ES-I3 (cell line): ENCODE data around the gene MRAP2.
"Not testable (repeated sequence)": the region's sequence is repeated elsewhere in the genome, so short reads cannot be mapped to it uniquely, and the experiment has no call there.

Experiments
- H3K36me3 ChIP-seq: 2 replicates; pipeline ENCODE4 v1.6.1; 2013; ENCODE audit warnings: mild to moderate bottlenecking, low read length, control low read depth, moderate library complexity; ENCODE audit not compliant: insufficient read depth
- H3K4me1 ChIP-seq: 2 replicates; pipeline ENCODE4 v1.6.1; 2013; ENCODE audit warnings: mild to moderate bottlenecking, control low read depth, low read length; ENCODE audit not compliant: insufficient read depth
- H3K9ac ChIP-seq: 2 replicates; pipeline ENCODE4 v1.6.1; 2013; ENCODE audit warnings: low read depth, mild to moderate bottlenecking, low read length, moderate library complexity
- H3K9me3 ChIP-seq: 2 replicates; pipeline ENCODE4 v1.6.1; 2013; ENCODE audit warnings: mild to moderate bottlenecking, low read length, moderate library complexity; ENCODE audit not compliant: control insufficient read depth, insufficient read depth

Gene MRAP2

DNA sequence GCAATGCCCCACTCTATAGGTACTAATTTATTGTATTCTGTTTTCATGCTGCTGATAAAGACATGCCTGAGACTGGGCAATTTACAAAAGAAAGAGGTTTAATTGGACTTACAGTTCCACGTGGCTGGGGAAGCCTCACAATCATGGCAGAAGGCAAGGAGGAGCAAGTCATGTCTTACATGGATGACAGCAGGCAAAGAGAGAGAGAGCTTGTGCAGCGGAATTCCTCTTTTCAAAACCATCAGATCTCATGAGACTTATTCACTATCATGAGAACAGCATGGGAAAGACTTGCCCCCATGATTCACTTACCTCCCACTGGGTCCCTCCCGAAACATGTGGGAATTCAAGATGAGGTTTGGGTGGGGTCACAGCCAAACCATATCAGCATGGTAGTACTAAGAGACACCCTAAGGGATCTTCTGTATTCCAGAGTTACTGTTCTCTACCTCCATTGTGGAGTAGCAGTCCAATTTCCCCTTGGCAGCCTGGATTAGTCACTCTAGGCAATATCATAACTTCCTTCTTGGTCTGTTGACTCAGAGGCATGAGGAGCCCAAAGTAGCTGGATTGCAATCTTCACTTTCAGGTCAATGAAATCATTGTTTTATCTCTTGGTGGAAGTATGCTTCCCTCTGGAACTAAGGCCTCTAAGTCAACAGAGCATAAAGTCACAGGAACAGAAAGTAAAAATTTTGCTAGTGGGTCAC lies 71.8 kb downstream of the MRAP2 start:
- not testable (repeated sequence) for H3K4me1 ChIP-seq, H3K36me3 ChIP-seq, H3K9ac ChIP-seq, H3K9me3 ChIP-seq

DNA sequence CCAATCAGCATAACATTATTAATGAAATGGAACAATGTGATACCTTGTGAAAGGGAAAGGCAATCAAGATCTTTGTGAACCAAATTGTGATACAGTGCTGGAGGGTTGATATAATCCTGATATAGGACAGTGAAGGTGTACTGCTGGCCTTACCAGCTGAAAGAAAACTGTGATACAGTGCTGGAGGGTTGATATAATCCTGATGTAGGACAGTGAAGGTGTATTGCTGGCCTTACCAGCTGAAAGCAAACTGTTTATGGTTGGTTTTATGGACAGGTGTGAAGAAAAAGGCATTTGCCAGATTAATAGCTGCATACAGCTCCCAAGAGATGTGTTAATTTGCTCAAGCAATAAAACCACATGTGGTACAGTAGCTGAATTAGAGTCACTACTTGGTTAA lies 73.9 kb downstream of the MRAP2 start:
- no peaks in the 10 kb centered on the region for H3K9me3 ChIP-seq
- no peaks in the 10 kb centered on the region for H3K4me1 ChIP-seq
- no peak overlapping the region for H3K9ac ChIP-seq
- no peaks in the 10 kb centered on the region for H3K36me3 ChIP-seq

DNA sequence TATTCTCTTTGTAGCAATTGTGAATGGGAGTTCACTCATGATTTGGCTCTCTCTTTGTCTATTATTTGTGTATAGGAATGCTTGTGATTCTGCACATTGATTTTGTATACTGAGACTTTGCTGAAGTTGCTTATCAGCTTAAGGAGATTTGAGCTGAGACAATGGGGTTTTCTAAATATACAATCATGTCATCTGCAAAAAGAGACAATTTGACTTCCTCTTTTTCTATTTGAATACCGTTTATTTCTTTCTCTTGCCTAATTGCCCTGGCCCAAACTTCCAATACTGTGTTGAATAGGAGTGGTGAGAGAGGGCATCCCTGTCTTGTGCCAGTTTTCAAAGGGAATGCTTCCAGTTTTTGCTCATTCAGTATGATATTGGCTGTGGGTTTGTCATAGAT lies 77.8 kb downstream of the MRAP2 start:
- not testable (repeated sequence) for H3K4me1 ChIP-seq, H3K36me3 ChIP-seq, H3K9ac ChIP-seq, H3K9me3 ChIP-seq

DNA sequence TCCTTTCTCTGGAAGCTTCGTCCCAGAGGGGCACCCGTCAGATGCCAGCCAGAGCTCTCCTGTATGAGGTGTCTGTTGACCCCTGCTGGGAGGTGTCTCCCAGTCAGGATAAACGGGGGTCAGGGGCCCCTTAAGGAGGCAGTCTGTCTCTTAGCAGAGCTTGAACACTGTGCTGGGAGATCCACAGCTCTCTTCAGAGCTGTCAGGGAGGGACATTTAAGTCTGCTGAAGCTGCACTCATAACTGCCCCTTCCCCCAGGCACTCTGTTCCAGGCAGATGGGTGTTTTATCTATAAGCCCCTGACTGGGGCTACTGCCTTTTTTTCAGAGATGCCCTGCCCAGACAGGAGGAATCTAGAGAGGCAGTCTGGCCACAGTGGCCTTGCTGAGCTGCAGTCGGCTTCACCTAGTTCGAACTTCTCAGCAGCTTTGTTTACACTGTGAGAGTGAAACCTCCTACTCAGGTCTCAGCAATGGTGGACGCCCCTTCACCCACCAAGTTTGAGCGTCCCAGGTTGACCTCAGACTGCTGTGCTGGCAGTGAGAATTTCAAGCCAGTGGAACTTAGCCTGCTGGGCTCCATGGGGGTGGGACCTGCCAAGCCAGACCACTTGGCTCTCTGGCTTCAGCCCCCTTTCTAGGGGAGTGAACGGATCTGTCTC lies 81.5 kb downstream of the MRAP2 start:
- H3K36me3 ChIP-seq, H3K9ac ChIP-seq, H3K4me1 ChIP-seq, H3K9me3 ChIP-seq: not testable (repeated sequence)

DNA sequence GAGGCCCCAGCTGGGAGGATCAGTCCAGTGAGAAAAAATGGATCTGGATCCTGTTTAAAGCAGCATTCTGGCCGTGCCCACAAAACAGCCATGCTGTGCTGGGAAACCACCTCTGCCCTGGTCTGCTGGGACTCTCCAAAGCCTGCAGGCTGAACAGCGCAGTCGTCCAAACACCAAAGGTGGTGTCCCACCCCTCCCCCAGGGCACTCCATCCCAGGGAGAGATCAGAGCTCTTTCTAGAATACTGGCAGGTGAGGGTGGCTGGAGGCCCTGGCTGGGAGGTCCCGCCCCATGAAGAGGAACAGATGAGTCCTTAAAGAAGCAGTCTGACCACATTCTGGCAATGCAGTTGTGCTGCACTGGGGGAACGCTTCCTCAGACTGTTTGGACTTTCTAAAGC lies 84.6 kb downstream of the MRAP2 start:
- no peaks in the 10 kb centered on the region for H3K4me1 ChIP-seq
- no peaks in the 10 kb centered on the region for H3K36me3 ChIP-seq
- H3K9me3 ChIP-seq, result no peaks in the 10 kb centered on the region
- no peak overlapping the region for H3K9ac ChIP-seq

DNA sequence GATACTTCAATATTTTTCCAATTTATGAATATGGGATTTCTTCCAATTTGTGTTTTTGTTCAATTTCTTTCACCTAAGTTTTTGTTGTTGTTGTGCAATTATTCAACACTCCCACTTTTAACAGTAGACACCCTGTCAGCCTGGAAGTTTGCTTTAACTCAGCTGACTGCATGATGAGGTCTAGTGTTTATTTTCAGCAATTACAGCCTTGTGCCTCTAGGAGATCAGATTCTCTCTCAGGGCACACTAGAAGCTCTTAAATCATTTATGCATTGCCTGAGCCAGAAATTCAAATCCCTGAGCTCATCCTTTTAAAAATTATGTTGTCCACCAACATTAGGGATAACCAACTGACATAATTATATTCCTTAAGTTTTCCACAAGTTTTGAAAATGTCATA lies 85.7 kb downstream of the MRAP2 start:
- Histone ChIP-seq H3K4me1 (no peaks in the 10 kb centered on the region), H3K36me3 (no peaks in the 10 kb centered on the region), H3K9me3 (no peaks in the 10 kb centered on the region), H3K9ac (no peak overlapping the region)

DNA sequence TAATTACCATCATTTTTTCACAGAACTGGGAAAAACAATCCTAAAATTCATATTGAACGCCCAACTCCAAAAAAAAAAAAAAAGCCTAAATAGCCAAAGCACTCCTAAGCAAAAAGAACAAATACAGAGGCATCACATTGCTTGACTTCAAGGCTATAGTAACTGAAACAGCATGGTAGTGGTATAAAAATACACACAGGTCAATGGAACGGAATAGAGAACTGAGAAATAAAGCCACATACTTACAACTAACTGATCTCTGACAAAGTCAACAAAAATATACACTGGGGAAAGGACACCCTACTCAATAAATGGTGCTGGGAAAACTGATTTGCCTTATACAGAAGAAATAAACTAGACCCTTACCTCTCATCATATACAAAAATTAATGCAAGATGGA lies 89.6 kb downstream of the MRAP2 start:
- no peaks in the 10 kb centered on the region for H3K9me3 ChIP-seq
- H3K36me3 ChIP-seq, result no peaks in the 10 kb centered on the region
- H3K4me1 ChIP-seq, result no peaks in the 10 kb centered on the region
- no peak overlapping the region for H3K9ac ChIP-seq

DNA sequence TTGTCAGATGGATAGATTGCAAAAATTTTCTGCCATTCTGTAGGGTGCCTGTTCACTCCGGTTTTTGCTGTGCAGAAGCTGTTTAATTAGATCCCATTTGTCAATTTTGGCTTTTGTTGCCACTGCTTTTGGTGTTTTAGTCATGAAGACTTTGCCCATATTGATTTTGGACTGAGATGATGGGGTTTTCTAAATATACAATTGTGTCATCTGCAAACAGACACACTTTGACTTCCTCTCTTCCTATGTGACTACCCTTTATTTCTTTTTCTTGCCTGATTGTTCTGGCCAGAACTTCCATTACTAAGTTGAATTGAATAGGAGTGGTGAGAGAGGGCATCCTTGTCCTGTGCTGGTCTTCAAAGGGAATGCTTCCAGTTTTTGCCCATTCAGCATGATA lies 96.0 kb downstream of the MRAP2 start:
- H3K36me3 ChIP-seq, H3K4me1 ChIP-seq, H3K9ac ChIP-seq, H3K9me3 ChIP-seq: not testable (repeated sequence)

DNA sequence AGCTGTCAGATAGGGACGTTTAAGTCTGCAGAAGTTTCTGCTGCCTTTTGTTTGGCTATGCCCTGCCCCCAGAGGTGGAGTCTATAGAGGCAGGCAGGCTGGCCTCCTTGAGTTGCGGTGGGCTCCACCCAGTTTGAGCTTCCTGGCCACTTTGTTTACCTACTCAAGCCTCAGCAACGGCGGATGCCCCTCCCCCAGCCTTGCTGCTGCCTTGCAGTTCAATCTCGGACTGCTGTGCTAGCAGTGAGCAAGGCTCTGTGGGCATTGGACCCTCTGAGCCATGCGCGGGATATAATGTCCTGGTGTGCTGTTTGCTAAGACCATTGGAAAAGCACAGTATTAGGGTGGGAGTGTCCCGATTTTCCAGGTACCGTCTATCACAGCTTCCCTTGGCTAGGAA lies 99.8 kb downstream of the MRAP2 start:
- not testable (repeated sequence) for H3K36me3 ChIP-seq, H3K9ac ChIP-seq, H3K4me1 ChIP-seq, H3K9me3 ChIP-seq

DNA sequence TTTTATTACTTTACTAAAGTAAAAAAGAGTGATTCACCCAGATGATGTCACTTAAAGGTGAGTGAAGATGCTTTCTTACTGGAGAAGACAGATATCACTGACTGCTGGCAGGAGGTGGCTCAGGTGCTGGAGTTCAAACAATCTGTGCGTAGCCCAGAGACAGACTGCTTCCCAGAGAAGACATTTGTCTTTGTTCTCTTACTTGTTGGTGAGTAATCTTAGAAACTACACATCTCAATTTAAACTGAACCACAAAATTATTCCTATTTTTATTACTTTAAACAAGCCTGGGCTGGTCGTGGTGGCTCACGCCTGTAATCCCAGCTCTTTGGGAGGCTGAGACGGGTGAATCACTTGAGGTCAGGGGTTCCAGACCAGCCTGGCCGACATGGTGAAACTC lies 101.7 kb downstream of the MRAP2 start:
- H3K4me1 ChIP-seq, result no peaks in the 10 kb centered on the region
- no peaks in the 10 kb centered on the region for H3K9me3 ChIP-seq
- H3K9ac ChIP-seq, result no peak overlapping the region
- H3K36me3 ChIP-seq, result no peaks in the 10 kb centered on the region

DNA sequence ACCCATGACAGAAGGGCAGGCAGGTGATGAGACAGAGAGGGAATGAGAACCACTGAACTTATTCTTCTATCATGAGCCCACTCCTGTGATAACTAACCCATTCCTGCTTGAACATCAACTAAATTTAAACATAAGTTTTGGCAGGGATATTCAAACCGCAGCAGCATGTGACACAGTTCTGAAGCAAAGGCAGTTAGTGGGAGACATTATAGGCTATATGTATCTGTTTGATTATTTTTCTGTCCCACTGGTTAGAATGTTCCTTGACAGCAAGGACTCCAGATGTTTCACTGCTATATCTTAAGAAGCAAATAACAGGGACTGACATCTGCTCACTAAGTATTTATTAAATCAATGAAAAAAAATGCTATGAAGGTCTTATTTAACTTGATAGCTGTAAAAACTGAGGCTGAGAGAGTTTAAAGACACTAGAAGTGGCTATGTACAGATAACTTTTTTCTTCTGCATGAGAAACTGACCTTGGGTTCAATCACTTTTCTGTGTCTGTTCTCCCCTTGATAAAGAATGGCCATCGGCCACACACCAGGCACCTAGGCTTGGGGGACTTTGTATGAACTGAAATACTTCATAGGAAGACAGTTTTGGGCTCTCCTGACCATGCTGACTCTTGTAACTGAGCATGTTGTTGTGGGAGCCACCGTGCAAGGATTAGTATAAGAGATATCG lies 102.9 kb downstream of the MRAP2 start:
- Histone ChIP-seq H3K9ac (no peak overlapping the region), H3K9me3 (no peaks in the 10 kb centered on the region), H3K4me1 (no peaks in the 10 kb centered on the region), H3K36me3 (no peaks in the 10 kb centered on the region)

DNA sequence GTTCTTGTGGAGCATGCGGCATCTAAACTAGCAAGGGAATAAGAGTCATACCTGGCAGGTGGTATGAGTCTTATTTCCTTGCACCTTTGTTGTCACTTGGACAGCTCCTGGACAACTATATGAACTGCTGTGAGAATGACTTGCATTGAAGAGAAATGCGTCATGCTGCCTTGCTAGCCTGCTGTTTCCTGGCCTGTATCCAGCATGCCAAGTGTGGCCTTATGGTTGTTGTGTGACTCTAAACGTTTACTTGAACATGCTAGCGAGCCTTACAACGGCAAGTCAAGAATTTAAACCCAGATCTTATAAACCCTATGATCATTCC lies 103.4 kb downstream of the MRAP2 start:
- Histone ChIP-seq H3K4me1 (no peaks in the 10 kb centered on the region), H3K9ac (no peak overlapping the region), H3K9me3 (no peaks in the 10 kb centered on the region), H3K36me3 (no peaks in the 10 kb centered on the region)

DNA sequence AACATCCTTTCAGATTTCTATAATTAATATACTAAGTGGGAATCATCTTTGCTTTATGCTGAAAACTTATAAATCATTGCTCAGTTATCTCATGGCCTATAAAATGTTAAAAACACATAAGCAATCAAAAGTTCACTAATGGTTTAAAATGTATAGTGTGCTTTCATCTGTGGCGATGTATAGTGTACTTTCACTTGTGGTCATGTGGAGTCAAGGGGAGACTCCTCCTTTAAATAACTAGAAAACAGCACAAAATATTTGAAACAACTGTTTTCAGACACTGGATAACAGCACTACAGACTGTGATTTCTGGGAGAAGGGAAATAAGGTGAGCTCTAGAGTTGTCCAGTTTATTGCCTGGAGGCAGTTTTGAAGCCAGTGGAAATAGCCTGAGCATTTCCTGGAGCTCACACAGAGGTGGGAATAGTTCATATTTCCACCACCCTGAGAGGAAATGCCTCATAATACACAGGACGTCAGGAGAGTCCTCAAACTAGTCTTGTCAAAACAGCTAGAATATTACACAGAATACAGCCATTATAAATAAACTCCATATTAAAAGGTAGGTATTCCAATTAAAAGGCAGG lies 104.5 kb downstream of the MRAP2 start:
- H3K36me3 ChIP-seq, result no peaks in the 10 kb centered on the region
- H3K4me1 ChIP-seq, result no peaks in the 10 kb centered on the region
- no peaks in the 10 kb centered on the region for H3K9me3 ChIP-seq
- no peak overlapping the region for H3K9ac ChIP-seq

DNA sequence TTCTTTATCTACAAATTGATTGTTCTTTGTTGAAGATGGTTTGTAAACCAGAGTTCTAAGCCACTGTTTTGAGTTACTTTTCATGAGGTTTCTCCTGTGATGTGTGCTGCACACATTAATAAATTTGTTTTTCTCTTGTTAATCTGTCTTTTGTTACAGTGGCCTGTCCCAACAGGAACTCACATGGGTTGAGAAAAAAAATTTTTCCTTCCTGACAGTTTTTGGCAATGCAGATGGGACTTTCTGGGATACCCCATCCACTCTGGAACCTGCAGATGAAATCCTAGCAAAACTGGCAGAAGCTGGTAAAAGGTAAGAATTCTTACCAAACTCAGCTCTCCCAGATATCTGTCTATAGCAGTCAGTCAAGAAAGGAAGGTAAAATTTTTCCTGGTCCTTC lies 105.7 kb downstream of the MRAP2 start:
- Histone ChIP-seq H3K4me1 (no peaks in the 10 kb centered on the region), H3K9me3 (no peaks in the 10 kb centered on the region), H3K36me3 (no peaks in the 10 kb centered on the region), H3K9ac (no peak overlapping the region)
